ENCODE results near the gene CACNB4.
"Not testable (repeated sequence)": the region's sequence is repeated elsewhere in the genome, so short reads cannot be mapped to it uniquely, and the experiment has no call there.

Gene CACNB4

DNA sequence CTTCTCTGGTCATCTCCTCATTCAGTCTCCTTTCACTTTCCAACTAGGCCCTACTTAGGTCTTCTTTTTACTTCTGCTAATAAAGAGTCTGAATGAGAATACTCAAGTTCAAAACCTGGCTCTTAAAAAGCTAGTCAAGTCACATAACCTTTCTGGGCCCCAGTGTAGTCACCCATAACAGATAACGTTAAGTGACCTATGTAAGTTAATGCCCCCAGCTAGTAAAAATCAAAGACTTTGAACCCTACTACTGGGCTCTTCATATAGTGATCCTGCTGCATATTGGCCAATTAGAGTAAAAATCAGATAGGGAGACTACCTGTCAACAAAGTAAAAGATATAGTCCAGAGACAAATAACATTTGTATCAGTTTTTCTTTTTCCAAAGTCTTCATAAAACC lies 288.4 kb downstream of the CACNB4 start:
- no peak for DNase-seq

DNA sequence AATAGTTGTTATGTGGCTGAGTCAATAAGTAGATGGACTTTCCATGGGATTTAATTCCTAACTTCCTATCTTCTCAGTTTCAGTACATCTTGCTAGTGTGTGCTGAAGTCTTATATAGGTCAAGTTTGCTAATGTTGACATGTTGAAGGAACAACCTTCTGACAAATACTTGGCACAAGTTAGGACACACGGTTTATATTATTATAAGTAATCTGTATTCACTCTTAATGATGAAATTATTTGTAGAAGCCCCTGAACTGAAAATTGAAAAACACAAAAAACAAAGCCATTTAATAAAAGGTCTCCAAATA lies 289.8 kb downstream of the CACNB4 start:
- no peak for DNase-seq

- DNase-seq: peak; percentile 20
These were observed 290.4 kb downstream of the CACNB4 start for GRCh38 chr2:151808258-151809072.

- DNase-seq: no peak
These were observed 292.9 kb downstream of the CACNB4 start for GRCh38 chr2:151805961-151806360.

DNA sequence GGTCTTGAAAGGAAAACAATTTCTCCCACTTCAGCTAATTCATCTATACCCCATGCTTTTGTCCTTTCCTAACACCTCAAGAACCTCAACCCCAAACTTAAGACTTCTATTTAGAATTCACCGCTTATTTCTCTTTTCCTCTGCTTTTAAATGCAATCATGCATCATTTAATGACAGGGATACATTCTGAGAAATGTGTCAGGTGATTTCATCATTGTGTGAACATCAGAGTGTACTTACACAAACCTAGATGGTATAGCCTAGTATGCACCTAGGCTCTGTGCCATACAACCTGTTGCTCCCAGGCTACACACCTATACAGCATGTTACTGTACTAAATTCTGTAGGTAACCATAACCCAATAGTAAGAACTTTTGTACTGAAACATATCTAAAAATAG lies 293.5 kb downstream of the CACNB4 start:
- DNase-seq: no peak

DNA sequence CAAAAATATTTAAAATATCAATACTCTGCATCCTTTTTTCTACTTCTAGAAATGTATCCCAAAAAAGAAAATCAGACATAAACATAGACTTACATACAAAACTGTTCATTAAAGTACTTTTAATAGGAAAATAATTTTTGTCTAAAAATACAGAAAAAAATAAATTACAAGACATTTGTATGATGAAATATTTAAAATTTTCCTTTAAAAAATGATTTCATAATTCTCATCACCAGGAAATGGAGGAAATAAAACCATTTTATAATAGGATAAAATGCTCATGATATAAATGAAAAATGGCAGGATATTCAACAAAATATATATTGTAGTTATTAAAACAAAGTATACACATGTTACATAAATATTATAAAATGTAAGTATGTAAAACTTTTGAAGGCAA lies 295.0 kb downstream of the CACNB4 start:
- no peak for DNase-seq

- DNase-seq: no peak
These were observed 296.5 kb downstream of the CACNB4 start for GRCh38 chr2:151802315-151802714.

- DNase-seq: no peak
These were observed 299.0 kb downstream of the CACNB4 start for GRCh38 chr2:151799886-151800292.

DNA sequence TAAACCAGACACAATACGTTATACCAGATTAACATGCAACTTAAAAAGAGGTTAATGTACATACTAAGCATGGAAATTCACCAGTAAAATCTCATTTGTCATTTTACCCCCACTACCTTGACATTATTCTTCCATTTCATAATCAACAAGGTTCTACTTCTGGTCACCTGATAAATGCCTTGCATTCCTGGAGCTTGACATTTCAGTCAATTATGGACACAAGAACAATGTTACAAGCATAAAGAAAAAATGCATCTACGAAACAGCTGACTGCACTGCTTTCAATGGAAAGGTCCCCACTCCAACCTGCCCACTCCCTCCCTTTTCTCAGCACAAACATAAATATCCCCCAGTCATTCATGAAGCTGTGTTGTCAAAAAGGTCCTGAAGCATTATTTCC lies 302.1 kb downstream of the CACNB4 start:
- DNase-seq: no peak

DNA sequence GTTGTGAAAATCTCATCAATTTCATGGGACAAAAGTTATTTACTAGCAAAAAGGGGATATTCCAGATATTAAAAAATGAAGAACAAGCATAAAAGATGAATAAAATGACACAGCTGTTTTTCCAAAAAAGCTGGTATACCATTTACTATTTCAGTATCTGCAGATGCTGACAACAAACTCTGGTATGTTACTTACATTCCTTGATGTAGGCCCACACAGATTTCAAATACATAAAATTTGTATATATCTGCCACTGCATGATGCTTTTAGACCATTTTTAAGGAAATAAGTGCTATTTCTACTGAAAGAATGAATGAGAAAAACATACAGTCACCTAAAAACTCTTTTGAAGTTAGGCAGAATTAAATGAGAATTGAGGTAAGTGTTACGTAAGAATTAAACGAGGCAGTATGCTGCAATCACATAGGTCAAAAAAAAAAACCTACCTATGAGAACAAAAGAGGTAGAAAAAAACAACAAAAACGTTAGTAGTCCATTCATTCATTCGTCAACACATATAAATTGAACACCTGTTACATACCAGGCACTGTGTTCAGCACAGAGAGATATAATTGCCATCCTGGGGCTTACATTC lies 303.1 kb downstream of the CACNB4 start:
- DNase-seq: peak; percentile 7

DNA sequence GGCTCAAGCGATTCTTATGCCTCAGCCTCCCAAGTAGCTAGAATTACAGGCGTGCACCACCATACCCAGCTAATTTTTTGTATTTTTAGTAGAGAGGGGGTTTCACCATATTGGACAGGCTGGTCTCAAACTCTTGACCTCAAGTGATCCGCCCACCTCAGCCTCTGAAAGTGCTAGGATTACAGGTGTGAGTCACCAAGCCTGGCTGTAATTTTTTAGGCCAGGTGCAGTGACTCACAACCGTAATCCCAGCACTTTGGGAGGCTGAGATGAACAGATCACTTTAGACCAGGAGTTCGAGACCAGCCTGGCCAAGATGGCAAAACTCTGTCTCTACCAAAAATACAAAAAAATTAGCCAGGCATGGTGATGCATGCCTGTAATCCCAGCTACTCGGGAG lies 304.4 kb downstream of the CACNB4 start:
- not testable (repeated sequence) for DNase-seq

DNA sequence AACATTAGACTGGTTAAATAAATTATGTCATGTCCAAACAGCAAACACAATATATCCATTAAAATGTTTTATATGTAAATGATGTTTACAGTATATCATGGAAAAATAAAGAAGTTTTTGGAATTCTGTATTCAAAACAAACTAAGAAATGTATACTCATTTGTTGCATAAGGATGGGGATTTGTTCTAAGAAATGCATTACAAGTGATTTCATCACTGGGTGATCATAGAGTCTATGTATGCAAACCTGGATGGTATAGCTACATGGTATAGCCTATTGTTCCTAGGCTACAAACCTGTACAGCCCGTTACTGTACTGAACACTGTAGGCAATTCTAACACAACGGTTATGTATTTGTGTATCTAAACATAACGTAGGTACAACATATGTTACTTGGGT lies 305.7 kb downstream of the CACNB4 start:
- DNase-seq: no peak

DNA sequence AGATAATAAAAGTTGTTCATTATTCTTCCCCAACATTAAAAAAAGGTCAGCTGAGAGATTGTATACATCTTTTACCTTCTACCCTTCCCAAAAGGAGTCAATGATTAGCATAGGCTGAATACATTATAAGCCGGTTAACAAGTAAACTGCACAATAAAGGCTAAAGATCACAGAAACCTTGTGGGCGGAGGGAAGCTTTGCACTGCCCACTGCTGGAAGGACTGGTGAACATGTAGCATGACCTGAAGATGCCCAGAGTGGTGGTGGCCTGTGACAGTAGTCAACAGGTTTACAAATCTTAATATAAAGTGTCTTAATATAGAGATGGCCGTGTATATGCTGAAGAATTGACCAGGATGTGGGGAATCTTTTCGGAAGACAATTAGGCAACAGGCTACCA lies 306.3 kb downstream of the CACNB4 start:
- DNase-seq: no peak

DNA sequence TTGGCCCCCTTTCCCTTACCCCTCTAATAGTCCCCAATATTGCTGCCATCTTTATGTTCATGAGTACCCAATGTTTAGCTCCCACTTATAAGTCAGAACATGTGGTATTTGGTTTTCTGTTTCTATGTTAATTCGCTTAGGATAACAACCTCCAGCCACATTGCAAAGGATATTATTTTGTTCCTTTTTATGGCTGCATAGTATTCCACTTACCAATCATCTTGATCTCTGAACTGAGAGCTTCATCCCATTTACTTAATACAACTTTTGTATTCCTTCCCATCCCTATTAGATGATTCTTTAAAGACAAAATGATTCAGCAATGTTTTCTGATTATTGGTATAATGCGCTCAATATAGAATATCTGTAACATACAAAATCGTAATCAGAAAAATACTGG lies 307.3 kb downstream of the CACNB4 start:
- no peak for DNase-seq

DNA sequence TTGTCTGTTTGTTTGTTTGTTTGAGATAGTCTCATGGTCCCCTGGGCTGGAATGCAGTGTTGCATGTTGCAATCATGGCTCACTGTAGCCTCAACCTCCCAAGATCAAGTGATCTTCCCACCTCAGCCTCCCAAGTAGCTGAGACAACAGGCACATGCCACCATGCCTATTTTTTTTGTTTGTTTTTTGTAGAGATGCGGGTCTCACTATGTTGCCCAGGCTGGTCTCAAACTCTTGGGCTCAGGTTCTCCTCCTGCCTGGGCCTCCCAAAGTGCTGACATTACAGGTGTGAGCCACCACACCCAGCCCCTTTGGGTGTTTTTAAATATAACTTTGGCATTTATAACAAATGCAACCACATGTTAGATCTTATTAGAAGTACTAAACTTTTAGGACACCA lies 308.2 kb downstream of the CACNB4 start:
- DNase-seq: no peak

DNA sequence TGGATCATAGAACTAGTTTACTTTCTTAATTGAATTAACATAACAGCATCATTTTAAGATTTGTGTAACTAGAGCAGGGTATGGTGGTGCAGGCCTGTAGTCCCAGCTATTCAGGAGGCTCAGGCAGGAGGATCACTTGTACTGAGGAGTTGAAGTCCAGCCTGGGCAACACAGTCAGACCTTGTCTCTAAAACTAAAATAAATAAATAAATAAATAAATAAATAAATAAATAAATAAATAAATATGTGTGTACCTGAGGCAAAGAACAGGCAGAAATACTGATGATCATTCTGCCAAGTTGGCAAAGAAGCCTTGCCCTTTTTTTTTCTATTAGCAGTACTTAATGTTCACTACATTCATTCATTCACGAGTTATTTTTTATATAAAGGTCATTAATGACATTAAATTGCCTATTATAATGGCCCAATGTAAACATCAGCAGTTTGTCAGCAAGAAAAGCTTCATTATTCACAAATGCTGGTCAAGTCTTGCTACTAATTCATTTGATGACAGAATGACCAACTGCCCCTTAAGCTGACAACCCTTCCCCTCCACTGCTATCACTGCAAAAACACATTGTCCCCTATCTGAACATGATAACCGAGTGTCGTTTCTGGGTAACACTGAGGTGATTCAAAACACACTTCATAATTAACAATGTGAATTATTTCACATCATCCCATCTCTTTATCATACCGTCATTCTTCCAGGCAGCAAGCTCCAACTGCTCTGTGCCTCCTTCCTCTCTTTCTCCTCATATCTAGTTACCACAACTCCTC lies 309.6 kb downstream of the CACNB4 start:
- DNase-seq: no peak

DNA sequence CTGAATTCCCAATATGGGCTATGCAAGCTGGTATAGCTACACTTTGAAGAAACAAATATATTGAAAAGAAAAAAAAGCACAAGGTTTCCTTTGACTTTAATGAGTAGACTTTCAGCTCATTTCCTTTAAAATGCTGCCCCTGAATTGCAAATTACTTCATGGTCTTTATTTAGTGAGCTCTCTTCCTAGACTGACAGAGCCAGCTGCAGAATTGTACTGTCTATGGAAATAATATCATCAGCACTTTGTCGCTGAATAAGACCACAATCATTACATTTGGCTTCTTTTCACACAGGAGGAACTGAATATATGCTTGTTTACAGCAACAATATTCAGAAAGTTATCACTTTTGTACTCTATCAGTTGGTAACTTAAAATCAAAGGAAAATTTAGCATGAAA lies 312.4 kb downstream of the CACNB4 start:
- no peak for DNase-seq

GRCh38 chr2:151786077-151786476 lies 312.8 kb downstream of the CACNB4 start:
- DNase-seq: no peak

DNA sequence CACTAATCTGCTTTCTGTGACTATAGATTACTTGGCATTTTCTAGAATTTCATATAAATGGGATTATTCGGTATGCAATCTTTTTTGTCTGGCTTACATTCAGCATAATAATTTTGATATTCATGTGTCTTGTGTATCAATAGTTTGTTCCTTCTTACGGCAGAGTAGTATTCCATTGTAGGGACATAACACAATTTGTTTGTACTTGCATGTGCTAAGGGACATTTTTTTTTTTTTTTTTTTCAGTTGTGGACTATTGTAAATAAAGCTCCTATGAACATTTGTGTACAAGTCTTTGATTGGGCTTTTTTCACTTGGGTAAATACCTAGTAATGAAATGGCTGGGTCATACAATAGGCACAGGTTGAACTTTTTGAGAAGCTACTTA lies 315.7 kb downstream of the CACNB4 start:
- DNase-seq: no peak

All from fibroblast of skin of scalp (primary cell).